ENCODE measurements around the gene RPGRIP1.
A peak's percentile ranks its signal among the peaks of the same experiment; 100 is the strongest.
"Not testable (repeated sequence)": the region's sequence is repeated elsewhere in the genome, so short reads cannot be mapped to it uniquely, and the experiment has no call there.

Gene RPGRIP1

DNA sequence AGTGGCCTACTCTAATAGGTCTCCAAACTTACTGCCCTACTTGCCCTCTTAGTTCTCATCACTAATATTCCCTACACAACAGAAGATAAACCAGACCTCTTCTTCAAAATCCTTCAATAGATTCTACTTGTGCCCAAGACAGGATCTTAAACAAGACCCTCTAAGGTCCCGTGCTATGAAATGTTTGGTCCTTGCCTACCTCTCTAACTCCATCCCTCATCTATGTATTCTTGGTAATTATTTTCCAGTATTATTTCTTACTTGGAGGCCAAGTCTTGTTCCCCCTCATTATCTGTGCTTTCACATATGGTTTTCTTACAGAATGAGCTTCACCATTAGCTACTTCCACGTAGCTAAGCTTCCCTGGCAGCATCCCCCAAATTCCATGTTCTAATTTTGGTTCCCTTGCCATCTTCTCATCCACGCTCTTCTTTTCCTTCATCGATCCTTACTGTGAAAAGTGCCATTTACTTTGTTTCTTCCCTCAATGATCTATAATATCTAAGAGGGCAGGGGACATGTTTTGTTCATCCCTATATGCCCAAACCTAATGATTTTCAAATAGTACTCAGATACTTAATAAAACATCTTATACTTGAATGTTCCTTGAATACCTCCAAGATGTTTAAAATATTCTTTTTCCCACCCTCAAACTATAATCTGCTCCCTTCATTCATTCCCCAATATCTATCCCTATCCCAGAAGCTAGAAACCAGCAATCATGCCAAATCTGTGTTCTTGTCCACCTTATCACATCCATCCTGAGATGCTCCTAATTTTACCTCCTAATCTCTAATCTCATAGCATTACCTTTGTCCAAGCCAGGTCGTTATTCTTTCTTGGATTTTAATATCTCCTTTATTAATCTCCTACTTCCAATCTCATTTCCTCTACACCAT is 20.7 kb upstream of the RPGRIP1 start:
- FAIRE-seq: no peak

DNA sequence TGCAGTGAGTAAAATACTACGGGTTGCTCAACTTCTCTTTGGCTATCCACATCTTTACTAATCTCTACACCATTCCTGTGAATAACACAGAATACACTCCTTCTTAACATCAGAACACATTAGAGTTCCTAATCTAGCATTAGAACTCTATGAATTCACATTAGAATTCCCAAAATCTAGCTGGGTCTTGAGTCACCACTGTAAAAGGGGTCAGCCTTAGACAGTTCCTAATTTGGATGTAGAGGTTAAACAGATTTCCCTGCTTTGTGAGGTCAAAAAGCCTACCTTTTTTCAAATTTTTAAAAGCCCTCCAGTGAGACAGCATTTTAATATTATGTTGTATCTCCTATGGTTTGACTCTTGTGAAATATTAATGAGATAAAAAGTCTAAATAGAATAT is 18.1 kb upstream of the RPGRIP1 start:
- FAIRE-seq: no peak

DNA sequence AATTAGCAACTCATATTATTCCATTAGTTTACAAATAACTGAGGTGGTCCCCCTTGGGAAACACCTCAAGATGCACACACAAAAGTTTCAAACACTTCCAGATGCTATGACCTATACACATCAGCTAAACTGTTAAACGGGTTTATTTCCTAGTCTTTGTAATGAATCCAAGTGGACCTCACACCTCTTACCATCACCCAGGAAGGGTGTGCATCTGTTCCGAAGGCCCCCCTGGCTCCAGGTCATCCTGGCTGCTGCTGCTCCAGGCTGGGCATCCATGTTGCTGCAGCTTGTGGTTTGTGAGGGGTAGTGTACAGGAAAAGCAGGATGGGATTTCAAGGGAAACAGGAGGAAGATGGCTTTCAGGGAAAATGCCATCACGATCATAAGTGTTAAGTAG is 17.5 kb upstream of the RPGRIP1 start:
- no peak for FAIRE-seq

DNA sequence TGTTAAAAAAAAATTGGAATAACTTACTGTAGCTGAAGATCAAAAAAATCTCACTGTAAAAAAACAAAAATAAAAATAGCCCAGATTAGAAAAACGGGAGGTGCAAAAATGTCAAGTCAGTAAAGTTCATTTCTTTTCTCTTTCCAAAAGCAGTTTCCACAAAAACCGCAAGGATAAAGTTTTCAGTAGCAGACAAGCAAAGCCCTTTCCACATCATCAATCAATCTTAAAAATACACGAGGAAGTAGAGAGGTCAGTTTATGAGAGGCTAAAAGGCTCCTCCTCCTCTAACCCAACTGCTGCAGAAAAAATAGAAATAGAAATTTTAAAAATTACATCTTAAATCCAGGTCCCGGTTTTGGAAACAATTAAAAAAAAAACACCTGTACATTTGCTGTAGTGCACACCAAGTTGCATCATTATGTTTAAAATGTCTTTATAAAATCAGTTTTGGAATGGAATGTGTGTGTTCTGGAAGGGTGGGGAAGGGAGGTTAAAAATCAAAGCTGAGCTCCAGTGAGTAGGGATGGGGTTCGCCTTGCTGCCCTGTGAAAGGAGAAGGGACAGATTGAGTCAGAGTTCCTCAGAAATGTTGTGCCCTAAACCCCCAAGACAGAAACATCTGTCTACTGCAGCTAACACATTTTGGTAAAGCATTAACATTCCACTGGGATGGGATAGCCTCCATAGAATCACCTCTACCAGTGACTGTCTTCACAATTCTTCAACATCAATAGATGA is 16.4 kb upstream of the RPGRIP1 start:
- no peak for FAIRE-seq

DNA sequence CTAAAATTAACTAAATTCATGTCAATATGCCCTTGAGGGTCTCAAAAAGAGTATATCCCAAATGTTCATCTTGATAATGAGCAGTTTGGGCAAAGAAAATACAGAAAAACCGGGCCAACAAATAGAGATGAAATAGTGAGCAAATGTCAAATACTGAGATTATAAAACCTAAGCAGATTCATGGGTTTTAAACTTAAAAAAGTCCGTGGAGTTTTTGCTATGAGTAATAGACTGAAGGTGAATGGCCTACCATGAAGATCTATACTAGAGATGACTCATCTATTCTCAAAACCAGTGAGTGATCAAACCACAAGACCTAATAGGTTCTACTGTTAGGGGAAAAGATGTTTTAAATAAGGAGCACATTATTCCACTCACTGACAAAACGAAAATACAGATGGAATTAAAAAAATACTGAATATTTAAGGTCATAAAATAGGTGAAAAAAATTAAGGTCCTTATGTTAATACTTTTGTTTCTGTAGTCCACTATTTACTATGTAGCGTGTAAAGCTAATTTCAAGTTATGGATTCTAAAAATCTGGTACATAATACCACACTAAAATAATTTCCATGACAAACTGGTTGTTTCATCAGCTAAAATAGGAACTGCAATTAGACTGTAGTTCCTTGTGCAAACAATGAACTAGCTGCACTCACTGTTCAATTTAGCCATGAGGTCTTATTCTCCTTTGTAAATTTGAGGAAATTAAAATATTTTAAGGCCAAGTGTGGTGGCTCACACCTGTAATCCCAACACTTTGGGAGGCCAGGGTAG is 15.7 kb upstream of the RPGRIP1 start:
- peak; percentile 21 for FAIRE-seq

DNA sequence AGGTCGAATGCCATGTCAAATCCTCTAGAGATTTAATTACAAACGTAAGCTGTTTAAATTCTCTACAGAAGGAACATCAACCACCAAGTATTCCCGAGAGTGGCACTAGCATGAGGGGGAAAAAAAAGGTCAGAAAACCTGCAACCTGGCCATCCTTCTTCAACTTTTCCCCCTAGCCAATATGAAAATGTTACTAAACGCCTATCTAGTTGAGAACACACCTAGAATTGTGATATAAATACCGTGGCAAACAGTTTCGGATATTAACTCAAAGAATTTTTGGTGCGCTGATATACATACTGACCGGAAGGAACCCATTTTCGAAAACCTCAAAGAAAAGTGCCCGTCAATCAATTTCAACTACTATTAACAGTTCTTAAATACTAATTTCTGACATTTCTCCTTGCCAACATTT is 12.4 kb upstream of the RPGRIP1 start:
- no peak for FAIRE-seq

DNA sequence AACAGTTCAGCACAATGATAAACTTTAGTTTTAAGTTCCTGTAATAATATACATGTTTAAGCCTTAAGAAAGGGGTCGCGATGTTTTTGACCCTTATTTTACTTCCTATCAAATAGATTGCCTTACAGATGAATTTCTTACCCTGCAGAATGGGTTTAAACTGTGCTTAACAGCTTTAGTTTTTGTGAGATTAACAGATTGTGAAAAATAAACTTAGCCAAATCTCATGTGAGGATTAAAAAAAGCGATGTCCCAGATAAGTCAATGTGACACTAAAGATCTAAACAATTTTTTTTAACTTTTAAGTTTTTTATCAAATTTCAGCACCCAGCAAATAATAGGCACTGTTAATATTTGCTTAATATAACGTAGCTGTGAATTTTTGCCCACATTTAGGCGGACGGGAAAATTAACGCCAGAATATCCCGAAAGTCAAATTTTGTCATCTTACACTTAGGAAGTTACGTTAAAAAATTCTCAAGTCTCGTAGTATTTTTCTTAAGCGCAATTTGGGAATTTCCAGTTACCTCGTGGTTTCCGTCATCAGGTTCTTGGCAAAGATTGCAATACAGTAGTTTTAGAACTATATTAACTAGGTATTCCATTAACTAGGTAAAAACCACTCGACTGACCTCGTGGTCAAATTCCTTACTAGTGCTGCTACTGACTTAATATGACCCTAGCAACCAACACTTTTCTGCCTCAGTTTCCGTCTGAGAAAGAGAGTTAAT is 11.8 kb upstream of the RPGRIP1 start:
- FAIRE-seq: no peak

DNA sequence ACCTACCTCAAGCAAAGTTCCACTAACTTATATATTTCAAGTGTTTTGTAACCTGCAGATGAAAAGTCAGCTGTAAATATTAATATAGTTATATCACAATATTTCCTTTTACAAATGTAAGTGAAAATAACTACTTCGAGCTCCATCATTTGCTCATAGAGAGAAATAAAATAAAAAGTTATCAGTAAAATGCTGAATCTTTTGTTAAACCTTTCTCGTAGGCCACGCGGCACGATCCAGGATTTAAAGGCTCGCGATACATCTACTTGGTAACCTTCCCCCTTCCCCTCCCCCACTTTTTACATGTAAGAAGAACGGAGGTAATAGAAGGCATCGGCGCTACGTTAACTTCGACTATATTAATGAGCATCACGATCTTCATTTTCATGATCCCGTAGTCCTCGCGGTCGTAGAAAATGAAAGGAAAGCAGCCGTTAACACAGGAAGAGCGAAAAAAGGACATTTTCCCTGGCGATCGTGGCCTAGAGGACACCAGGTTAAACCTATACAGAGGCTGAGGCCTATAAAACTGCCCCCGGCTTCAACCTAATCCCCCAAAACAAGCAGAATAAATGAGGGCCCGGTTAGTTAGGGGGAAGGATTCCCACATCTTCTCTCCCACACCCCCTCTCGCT is 11.1 kb upstream of the RPGRIP1 start:
- no peak for FAIRE-seq

DNA sequence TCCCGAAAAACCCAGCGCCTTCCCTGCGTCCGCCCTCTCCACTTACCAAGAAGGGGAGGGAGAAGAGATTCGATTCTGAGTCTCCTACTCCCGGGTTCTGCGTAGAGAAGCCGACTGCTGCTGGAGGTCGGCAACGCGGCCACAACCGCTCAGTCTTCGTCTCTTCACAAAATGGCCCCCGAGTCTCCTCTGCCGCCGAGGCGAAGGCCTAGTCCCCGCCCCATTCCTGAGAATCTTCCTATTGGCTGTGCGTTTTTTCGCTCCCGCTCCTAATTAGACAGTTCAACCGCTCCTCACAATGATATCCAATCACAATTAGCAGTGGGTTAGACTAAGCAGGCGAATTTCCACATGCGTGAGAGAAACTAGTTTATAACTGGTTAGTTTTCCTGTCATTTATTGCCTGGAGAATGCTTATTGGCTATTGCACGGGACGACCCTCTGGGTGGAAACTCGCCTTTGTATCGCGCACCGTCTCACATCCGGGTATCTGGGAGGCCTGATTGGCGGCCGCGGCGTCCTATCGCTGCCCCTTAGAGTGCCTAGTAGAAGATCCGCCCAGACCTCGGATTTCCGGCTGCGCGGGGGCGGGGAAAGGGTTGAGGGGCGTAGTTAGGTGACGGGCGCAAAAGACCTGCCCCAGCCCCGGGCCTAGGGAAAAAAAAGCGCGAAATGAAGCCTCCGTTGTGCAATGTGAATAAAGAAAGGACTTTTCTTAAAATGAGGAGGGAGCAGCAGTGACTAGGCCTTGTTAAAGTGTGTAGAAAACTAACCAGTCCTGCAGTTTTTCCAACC is 10.4 kb upstream of the RPGRIP1 start, which contains the start of gene HNRNPC:
Gene HNRNPC, minus strand, starts transcription at position 191 of the 795 bp plus-strand sequence. CDS start 35,249 bp downstream, outside the sequence.
- peak; percentile 100 for FAIRE-seq

DNA sequence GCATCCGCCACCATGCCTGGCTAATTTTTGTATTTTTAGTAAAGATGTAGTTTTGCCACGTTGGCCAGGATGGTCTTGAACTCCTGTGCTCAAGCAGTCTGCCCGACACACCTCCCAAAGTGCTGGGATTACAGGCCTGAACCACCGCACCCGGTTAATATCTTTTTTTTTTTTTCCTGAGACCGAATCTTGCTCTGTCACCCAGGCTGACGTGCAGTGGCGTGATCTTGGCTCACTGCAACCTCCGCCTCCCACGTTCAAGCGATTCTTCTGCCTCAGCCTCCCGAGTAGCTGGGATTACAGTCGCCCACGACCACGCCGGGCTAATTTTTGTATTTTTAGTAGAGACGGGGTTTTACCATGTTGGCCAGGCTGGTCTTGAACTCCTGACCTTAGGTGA is 7.2 kb upstream of the RPGRIP1 start:
- FAIRE-seq: not testable (repeated sequence)

DNA sequence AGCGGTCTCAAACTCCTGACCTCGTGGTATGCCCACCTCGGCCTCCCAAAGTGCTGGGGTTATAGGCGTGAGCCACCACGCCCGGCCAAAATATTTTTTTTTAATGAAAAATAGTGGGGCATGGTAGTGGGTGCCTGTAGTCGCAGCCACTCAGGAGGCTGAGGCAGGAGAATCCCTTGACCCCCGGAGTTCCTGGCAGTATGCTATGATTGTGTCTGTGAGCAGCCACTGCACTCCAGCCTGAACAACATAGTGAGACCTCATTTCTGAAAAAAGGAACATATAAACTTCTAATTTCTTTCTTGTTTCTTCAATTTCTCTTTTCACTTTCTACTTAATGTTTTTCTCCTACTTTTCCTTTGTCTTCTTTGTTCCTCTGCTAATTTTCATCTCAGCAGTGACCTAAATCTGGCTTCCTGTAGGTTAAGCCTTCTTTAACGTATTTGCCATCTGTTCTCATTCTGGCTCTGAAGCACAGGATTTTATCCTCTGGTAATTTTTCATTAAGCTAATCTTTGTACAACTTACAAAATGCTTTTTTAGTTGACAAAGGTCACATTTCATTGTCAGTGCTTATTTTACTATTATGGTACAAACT is 4.5 kb upstream of the RPGRIP1 start:
- no peak for FAIRE-seq

DNA sequence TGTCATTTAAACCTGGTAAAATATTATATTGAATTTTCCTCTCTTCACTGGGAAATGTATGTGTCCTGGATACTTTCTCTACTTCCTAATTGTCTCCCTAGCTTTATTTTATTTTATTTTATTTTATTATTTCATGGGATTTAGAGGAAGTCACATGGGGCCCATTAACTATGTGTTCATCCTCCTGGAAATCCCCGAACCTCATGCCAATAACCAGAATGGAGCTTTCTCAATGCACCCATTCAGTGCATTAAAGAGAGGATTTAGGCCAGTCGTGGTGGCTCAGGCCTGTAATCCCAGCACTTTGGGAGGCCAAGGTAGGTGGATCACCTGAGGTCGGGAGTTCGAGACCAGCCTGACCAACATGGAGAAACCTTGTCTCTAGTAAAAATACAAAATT is 1.3 kb upstream of the RPGRIP1 start:
- no peak for FAIRE-seq

DNA sequence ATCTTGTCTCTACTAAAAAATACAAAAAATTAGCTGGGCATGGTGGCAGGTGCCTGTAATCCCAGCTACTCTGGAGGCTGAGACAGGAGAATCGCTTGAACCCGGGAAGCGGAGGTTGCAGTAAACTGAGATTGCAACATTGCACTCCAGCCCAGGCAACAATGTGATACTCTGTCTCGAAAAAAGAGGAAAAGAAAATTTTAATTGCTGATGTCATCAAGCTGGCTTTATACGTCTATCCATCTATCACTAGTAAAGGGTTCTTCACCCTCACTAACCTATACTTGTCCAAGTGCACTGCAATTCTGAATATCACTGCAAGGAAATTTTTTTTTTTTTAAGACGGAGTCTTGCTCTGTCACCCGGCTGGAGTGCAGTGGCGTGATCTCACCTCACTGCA is 2.0 kb downstream of the RPGRIP1 start:
- FAIRE-seq: not testable (repeated sequence)

DNA sequence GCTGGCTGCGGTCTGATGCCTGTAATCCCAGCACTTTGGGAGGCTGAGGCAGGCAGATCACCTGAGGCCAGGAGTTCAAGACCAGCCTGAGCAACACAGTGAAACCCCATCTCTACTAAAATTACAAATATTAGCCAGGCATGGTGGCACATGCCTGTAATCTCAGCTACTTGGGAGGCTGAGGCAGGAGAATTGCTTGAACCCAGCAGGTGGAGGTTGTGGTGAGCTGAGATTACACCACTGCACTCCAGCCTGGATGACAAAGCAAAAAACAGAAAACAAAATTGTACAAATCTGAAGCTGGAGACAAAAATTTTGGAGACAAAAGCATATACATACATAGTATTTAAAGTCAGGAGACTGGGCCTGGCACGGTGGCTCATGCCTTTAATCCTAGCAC is 6.6 kb downstream of the RPGRIP1 start:
- FAIRE-seq: not testable (repeated sequence)

DNA sequence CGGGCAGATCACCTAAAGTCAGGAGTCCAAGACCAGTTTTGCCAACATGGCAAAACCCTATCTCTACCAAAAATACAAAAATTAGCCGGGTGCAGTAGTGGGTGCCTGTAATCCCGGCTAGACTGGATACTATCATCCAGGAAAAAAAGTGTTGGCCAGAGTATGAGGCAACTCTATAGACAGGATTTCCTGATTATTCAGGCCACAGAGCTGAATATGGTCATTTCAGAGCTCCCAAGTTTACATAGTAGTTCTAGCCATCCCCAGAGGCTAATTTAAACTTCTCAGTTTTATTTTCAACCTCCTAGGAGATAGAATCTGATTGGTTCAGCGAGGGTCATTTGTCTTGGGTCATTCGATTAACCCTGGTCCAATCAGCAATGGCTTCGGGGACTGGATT is 7.3 kb downstream of the RPGRIP1 start:
- FAIRE-seq: no peak

DNA sequence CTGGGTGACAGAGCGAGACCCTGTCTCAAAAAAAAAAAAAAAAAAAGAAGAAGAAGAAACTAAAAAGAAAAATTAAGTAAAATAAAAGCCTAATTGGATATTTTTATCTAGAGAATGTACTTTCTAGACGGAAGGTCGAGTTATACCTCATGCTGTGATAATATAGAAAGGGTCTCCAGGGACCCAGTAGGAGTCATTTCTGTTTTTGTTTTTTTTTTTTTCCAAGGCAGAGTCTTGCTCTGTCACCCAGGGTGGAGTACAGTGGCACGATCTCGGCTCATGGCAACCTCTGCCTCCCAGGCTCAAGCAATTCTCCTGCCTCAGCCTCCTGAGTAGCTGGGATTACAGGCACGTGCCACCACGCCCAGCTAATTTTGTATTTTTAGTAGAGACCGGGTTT is 14.1 kb downstream of the RPGRIP1 start:
- FAIRE-seq: not testable (repeated sequence)

DNA sequence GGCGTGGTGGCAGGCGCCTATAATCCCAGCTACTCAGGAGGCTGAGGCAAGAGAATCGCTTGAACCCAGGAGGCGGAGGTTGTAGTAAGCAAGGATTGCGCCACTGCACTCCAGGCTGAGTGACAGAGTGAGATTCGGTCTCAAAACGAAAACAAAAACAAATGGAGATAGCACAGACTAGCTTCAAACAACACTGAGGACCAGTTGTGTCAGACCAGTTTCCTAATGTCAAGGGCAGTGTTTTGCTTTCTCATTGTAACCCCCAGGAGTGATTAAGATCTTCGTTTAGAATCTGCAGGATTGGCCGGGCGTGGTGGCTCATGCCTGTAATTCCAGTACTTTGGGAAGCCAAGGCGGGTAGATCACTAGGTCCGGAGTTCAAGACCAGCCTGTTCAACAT is 18.5 kb downstream of the RPGRIP1 start:
- no peak for FAIRE-seq

DNA sequence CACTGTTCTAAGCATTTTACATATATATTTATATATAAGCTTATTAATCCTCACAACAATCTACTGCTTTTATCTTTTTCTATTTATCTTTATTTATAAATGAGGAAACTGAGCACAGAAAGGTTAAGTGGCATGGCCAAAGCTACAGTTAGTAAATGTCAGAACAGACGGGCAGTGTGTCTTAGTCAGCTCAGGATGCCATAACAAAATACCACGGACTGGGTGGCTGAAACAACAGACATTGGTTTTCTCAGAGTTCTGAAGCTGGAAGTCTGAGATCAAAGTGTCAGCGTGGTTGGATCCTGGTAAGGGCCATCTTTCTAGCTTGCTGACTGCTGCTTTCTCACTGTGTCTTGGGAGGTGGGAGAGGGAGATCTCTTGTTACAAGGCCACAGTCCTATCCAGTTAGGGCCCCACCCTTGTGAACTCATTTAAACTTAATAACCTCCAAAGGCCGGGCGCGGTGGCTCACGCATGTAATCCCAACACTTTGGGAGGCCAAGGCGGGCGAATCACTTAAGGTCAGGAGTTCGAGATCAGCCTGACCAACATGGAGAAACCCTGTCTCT is 19.8 kb downstream of the RPGRIP1 start:
- no peak for FAIRE-seq

DNA sequence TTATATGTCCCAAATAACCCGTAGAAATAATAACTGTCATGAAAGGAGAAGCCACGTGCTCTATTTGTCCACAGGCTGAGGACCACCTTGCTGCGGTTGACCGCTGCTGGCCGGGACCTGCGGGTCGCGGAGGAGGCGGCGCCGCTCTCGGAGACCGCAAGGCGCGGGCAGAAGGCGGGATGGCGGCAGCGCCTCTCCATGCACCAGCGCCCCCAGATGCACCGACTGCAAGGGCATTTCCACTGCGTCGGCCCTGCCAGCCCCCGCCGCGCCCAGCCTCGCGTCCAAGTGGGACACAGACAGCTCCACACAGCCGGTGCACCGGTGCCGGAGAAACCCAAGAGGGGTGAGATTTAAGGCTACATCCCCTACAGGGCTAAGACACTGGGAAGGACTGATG is 21.0 kb downstream of the RPGRIP1 start:
- FAIRE-seq: no peak

Data from islet of Langerhans (tissue), 1 donor.